ENCODE measurements around the gene PDE6A.

Gene PDE6A

GRCh38 chr5:149881874-149882273 lies 62.7 kb downstream of the PDE6A start (continued):
- no peak for TF ChIP-seq ZNF157 (tag by site-specific recombination; IDR thresholded peaks at IDR 0.05)
- peak; percentile 84; the same call in 1 of the 2 replicates for TF ChIP-seq ZNF560 (tag by site-specific recombination; IDR thresholded peaks at IDR 0.05; ENCODE audit: borderline replicate concordance)
- TF ChIP-seq ZNF248 (tag by site-specific recombination; IDR thresholded peaks at IDR 0.05) = no peak
- TF ChIP-seq ZNF510 (tag by site-specific recombination; IDR thresholded peaks at IDR 0.05; ENCODE audit: insufficient replicate concordance) = peak; percentile 65
- TF ChIP-seq GLI2 (tag by site-specific recombination; IDR thresholded peaks at IDR 0.05; ENCODE audit: borderline replicate concordance, low read depth) = peak; percentile 42; the same call in 1 of the 2 replicates
- TF ChIP-seq ZNF571 (tag by site-specific recombination; IDR thresholded peaks at IDR 0.05) = no peak
- TF ChIP-seq, protein P1, sequence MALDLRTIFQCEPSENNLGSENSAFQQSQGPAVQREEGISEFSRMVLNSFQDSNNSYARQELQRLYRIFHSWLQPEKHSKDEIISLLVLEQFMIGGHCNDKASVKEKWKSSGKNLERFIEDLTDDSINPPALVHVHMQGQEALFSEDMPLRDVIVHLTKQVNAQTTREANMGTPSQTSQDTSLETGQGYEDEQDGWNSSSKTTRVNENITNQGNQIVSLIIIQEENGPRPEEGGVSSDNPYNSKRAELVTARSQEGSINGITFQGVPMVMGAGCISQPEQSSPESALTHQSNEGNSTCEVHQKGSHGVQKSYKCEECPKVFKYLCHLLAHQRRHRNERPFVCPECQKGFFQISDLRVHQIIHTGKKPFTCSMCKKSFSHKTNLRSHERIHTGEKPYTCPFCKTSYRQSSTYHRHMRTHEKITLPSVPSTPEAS (tag by site-specific recombination; IDR thresholded peaks at IDR 0.05) = no peak
- no peak for TF ChIP-seq SP7 (tag by site-specific recombination; IDR thresholded peaks at IDR 0.05)
- no peak for TF ChIP-seq ZNF621 (tag by site-specific recombination; IDR thresholded peaks at IDR 0.05)
- no peak for TF ChIP-seq HIC1 (tag by site-specific recombination; IDR thresholded peaks at IDR 0.05)
- TF ChIP-seq ZNF114 (tag by site-specific recombination; IDR thresholded peaks at IDR 0.05) = no peak
- TF ChIP-seq IKZF3 (tag by site-specific recombination; IDR thresholded peaks at IDR 0.05) = no peak
- TF ChIP-seq ZNF747 (tag by site-specific recombination; IDR thresholded peaks at IDR 0.05) = no peak
- TF ChIP-seq ZNF600 (tag by site-specific recombination; IDR thresholded peaks at IDR 0.05) = no peak
- no peak for TF ChIP-seq ZNF341 (tag by site-specific recombination; IDR thresholded peaks at IDR 0.05; ENCODE audit: low read depth)
- TF ChIP-seq ZNF677 (tag by site-specific recombination; IDR thresholded peaks at IDR 0.05) = no peak
- TF ChIP-seq ZNF175 (tag by site-specific recombination; IDR thresholded peaks at IDR 0.05) = no peak
- no peak for TF ChIP-seq ZNF624 (tag by site-specific recombination; IDR thresholded peaks at IDR 0.05)
- no peak for TF ChIP-seq ZNF423 (tag by site-specific recombination; IDR thresholded peaks at IDR 0.05)
- no peak for TF ChIP-seq BCL11A (tag by site-specific recombination; IDR thresholded peaks at IDR 0.05; ENCODE audit: low read depth)
- TF ChIP-seq, protein P2, sequence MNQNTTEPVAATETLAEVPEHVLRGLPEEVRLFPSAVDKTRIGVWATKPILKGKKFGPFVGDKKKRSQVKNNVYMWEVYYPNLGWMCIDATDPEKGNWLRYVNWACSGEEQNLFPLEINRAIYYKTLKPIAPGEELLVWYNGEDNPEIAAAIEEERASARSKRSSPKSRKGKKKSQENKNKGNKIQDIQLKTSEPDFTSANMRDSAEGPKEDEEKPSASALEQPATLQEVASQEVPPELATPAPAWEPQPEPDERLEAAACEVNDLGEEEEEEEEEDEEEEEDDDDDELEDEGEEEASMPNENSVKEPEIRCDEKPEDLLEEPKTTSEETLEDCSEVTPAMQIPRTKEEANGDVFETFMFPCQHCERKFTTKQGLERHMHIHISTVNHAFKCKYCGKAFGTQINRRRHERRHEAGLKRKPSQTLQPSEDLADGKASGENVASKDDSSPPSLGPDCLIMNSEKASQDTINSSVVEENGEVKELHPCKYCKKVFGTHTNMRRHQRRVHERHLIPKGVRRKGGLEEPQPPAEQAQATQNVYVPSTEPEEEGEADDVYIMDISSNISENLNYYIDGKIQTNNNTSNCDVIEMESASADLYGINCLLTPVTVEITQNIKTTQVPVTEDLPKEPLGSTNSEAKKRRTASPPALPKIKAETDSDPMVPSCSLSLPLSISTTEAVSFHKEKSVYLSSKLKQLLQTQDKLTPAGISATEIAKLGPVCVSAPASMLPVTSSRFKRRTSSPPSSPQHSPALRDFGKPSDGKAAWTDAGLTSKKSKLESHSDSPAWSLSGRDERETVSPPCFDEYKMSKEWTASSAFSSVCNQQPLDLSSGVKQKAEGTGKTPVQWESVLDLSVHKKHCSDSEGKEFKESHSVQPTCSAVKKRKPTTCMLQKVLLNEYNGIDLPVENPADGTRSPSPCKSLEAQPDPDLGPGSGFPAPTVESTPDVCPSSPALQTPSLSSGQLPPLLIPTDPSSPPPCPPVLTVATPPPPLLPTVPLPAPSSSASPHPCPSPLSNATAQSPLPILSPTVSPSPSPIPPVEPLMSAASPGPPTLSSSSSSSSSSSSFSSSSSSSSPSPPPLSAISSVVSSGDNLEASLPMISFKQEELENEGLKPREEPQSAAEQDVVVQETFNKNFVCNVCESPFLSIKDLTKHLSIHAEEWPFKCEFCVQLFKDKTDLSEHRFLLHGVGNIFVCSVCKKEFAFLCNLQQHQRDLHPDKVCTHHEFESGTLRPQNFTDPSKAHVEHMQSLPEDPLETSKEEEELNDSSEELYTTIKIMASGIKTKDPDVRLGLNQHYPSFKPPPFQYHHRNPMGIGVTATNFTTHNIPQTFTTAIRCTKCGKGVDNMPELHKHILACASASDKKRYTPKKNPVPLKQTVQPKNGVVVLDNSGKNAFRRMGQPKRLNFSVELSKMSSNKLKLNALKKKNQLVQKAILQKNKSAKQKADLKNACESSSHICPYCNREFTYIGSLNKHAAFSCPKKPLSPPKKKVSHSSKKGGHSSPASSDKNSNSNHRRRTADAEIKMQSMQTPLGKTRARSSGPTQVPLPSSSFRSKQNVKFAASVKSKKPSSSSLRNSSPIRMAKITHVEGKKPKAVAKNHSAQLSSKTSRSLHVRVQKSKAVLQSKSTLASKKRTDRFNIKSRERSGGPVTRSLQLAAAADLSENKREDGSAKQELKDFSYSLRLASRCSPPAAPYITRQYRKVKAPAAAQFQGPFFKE (tag by site-specific recombination; IDR thresholded peaks at IDR 0.05; ENCODE audit: borderline replicate concordance) = no peak
- no peak for TF ChIP-seq ZNF561 (tag by site-specific recombination; IDR thresholded peaks at IDR 0.05; ENCODE audit: borderline replicate concordance)
- no peak for TF ChIP-seq ZNF549 (tag by site-specific recombination; IDR thresholded peaks at IDR 0.05)
- no peak for TF ChIP-seq ZSCAN23 (tag by site-specific recombination; IDR thresholded peaks at IDR 0.05)
- no peak for TF ChIP-seq ZNF48 (tag by site-specific recombination; IDR thresholded peaks at IDR 0.05)
- TF ChIP-seq GLIS2 (tag by site-specific recombination; IDR thresholded peaks at IDR 0.05) = no peak
- peak; percentile 44; the same call in 1 of the 2 replicates for TF ChIP-seq ZNF121 (tag by site-specific recombination; IDR thresholded peaks at IDR 0.05)
- TF ChIP-seq ZNF473 (tag by site-specific recombination; IDR thresholded peaks at IDR 0.05) = no peak
- peak; percentile 76 for TF ChIP-seq ZNF664 (tag by site-specific recombination; IDR thresholded peaks at IDR 0.05)
- TF ChIP-seq RBAK (tag by site-specific recombination; IDR thresholded peaks at IDR 0.05) = no peak
- TF ChIP-seq ZNF26 (tag by site-specific recombination; IDR thresholded peaks at IDR 0.05) = no peak
- TF ChIP-seq ZNF19 (tag by site-specific recombination; IDR thresholded peaks at IDR 0.05; ENCODE audit: low read depth) = no peak
- no peak for TF ChIP-seq ZNF37A (tag by site-specific recombination; IDR thresholded peaks at IDR 0.05)

Data from HEK293 (cell line).